ENCODE measurements around the gene MEIS1.

Gene MEIS1

GRCh38 chr2:66528974-66529724, 94.2 kb downstream of the MEIS1 start:
- Mint-ChIP-seq H3K27ac (no peak overlapping the region), H3K9me3 (no peaks in the 10 kb centered on the region), H3K36me3 (ENCODE audit: low read depth) (no peaks in the 10 kb centered on the region)

GRCh38 chr2:66530651-66531050, 95.7 kb downstream of the MEIS1 start:
- Mint-ChIP-seq H3K4me3 (no peak overlapping the region), H3K4me1 (ENCODE audit: low read depth) (no peaks in the 10 kb centered on the region), H3K27me3 (no peaks in the 10 kb centered on the region), H3K27ac (no peak overlapping the region), H3K36me3 (ENCODE audit: low read depth) (no peaks in the 10 kb centered on the region), H3K9me3 (no peaks in the 10 kb centered on the region)
- intact Hi-C loops (cut with micrococcal nuclease): no loop called here

More at GRCh38 chr2:66528974-66529724, 94.2 kb downstream of the MEIS1 start:
- intact Hi-C loops (cut with micrococcal nuclease): no loop called here
- Mint-ChIP-seq H3K27me3 (no peaks in the 10 kb centered on the region), H3K4me1 (ENCODE audit: low read depth) (no peaks in the 10 kb centered on the region), H3K4me3 (no peak overlapping the region)

- H3K9me3 Mint-ChIP-seq: no peaks in the 10 kb centered on the region
- intact Hi-C loops (cut with micrococcal nuclease): no loop called here
- H3K4me1 Mint-ChIP-seq (ENCODE audit: low read depth): no peaks in the 10 kb centered on the region
- H3K4me3 Mint-ChIP-seq: no peak overlapping the region
- no peaks in the 10 kb centered on the region for H3K36me3 Mint-ChIP-seq (ENCODE audit: low read depth)
- H3K27ac Mint-ChIP-seq: no peak overlapping the region
- no peaks in the 10 kb centered on the region for H3K27me3 Mint-ChIP-seq
These were observed 96.2 kb downstream of the MEIS1 start for GRCh38 chr2:66531155-66531554.

GRCh38 chr2:66531567-66531966, 96.6 kb downstream of the MEIS1 start:
- no peaks in the 10 kb centered on the region for H3K4me1 Mint-ChIP-seq (ENCODE audit: low read depth)

GRCh38 chr2:66532972-66533868, 98.3 kb downstream of the MEIS1 start:
- no peaks in the 10 kb centered on the region for H3K36me3 Mint-ChIP-seq (ENCODE audit: low read depth)
- H3K9me3 Mint-ChIP-seq: no peaks in the 10 kb centered on the region
- no peaks in the 10 kb centered on the region for H3K4me1 Mint-ChIP-seq (ENCODE audit: low read depth)
- no peak overlapping the region for H3K27ac Mint-ChIP-seq
- no peak overlapping the region for H3K4me3 Mint-ChIP-seq
- no peaks in the 10 kb centered on the region for H3K27me3 Mint-ChIP-seq
- intact Hi-C loops (cut with micrococcal nuclease): no loop called here

More at GRCh38 chr2:66531567-66531966, 96.6 kb downstream of the MEIS1 start:
- Mint-ChIP-seq H3K27me3 (no peaks in the 10 kb centered on the region), H3K36me3 (ENCODE audit: low read depth) (no peaks in the 10 kb centered on the region), H3K27ac (no peak overlapping the region), H3K9me3 (no peaks in the 10 kb centered on the region), H3K4me3 (no peak overlapping the region)
- intact Hi-C loops (cut with micrococcal nuclease): no loop called here

- H3K27me3 Mint-ChIP-seq: no peaks in the 10 kb centered on the region
- no peaks in the 10 kb centered on the region for H3K36me3 Mint-ChIP-seq (ENCODE audit: low read depth)
- H3K4me3 Mint-ChIP-seq: no peak overlapping the region
- H3K27ac Mint-ChIP-seq: no peak overlapping the region
- intact Hi-C loops (cut with micrococcal nuclease): no loop called here
- no peaks in the 10 kb centered on the region for H3K4me1 Mint-ChIP-seq (ENCODE audit: low read depth)
- no peaks in the 10 kb centered on the region for H3K9me3 Mint-ChIP-seq
These were observed 99.5 kb downstream of the MEIS1 start for GRCh38 chr2:66534461-66534860.

GRCh38 chr2:66535574-66536289, 100.8 kb downstream of the MEIS1 start:
- H3K27me3 Mint-ChIP-seq: no peaks in the 10 kb centered on the region
- no peaks in the 10 kb centered on the region for H3K9me3 Mint-ChIP-seq

GRCh38 chr2:66536290-66536673, 101.4 kb downstream of the MEIS1 start:
- Mint-ChIP-seq H3K4me3 (no peak overlapping the region), H3K4me1 (ENCODE audit: low read depth) (no peaks in the 10 kb centered on the region), H3K36me3 (ENCODE audit: low read depth) (no peaks in the 10 kb centered on the region), H3K27ac (no peak overlapping the region), H3K27me3 (no peaks in the 10 kb centered on the region), H3K9me3 (no peaks in the 10 kb centered on the region)
- intact Hi-C loops (cut with micrococcal nuclease): no loop called here

More at GRCh38 chr2:66535574-66536289, 100.8 kb downstream of the MEIS1 start:
- intact Hi-C loops (cut with micrococcal nuclease): no loop called here
- H3K4me3 Mint-ChIP-seq: no peak overlapping the region
- H3K36me3 Mint-ChIP-seq (ENCODE audit: low read depth): no peaks in the 10 kb centered on the region
- H3K27ac Mint-ChIP-seq: no peak overlapping the region
- H3K4me1 Mint-ChIP-seq (ENCODE audit: low read depth): no peaks in the 10 kb centered on the region

GRCh38 chr2:66536997-66537396, 102.1 kb downstream of the MEIS1 start:
- Mint-ChIP-seq H3K4me1 (ENCODE audit: low read depth) (no peaks in the 10 kb centered on the region), H3K27me3 (no peaks in the 10 kb centered on the region), H3K36me3 (ENCODE audit: low read depth) (no peaks in the 10 kb centered on the region), H3K4me3 (no peak overlapping the region), H3K9me3 (no peaks in the 10 kb centered on the region), H3K27ac (no peak overlapping the region)
- intact Hi-C loops (cut with micrococcal nuclease): no loop called here

- no peak overlapping the region for H3K4me3 Mint-ChIP-seq
- H3K4me1 Mint-ChIP-seq (ENCODE audit: low read depth): no peaks in the 10 kb centered on the region
- intact Hi-C loops (cut with micrococcal nuclease): no loop called here
- no peaks in the 10 kb centered on the region for H3K9me3 Mint-ChIP-seq
- H3K27ac Mint-ChIP-seq: no peak overlapping the region
- no peaks in the 10 kb centered on the region for H3K36me3 Mint-ChIP-seq (ENCODE audit: low read depth)
- no peaks in the 10 kb centered on the region for H3K27me3 Mint-ChIP-seq
These were observed 103.4 kb downstream of the MEIS1 start for GRCh38 chr2:66538291-66538690.

- H3K4me1 Mint-ChIP-seq (ENCODE audit: low read depth): no peaks in the 10 kb centered on the region
- no peak overlapping the region for H3K27ac Mint-ChIP-seq
- intact Hi-C loops (cut with micrococcal nuclease): no loop called here
- no peaks in the 10 kb centered on the region for H3K9me3 Mint-ChIP-seq
- no peaks in the 10 kb centered on the region for H3K27me3 Mint-ChIP-seq
- no peak overlapping the region for H3K4me3 Mint-ChIP-seq
- no peaks in the 10 kb centered on the region for H3K36me3 Mint-ChIP-seq (ENCODE audit: low read depth)
These were observed 104.5 kb downstream of the MEIS1 start for GRCh38 chr2:66539452-66539851.

GRCh38 chr2:66541646-66542045, 106.7 kb downstream of the MEIS1 start:
- H3K27ac Mint-ChIP-seq: no peak overlapping the region
- H3K4me3 Mint-ChIP-seq: no peak overlapping the region
- no peaks in the 10 kb centered on the region for H3K9me3 Mint-ChIP-seq
- intact Hi-C loops (cut with micrococcal nuclease): no loop called here
- no peaks in the 10 kb centered on the region for H3K4me1 Mint-ChIP-seq (ENCODE audit: low read depth)
- no peaks in the 10 kb centered on the region for H3K36me3 Mint-ChIP-seq (ENCODE audit: low read depth)
- H3K27me3 Mint-ChIP-seq: no peaks in the 10 kb centered on the region

- no peaks in the 10 kb centered on the region for H3K27me3 Mint-ChIP-seq
- no peaks in the 10 kb centered on the region for H3K9me3 Mint-ChIP-seq
- H3K4me1 Mint-ChIP-seq (ENCODE audit: low read depth): no peaks in the 10 kb centered on the region
These were observed 108.4 kb downstream of the MEIS1 start for GRCh38 chr2:66543257-66543767.

GRCh38 chr2:66544258-66544657, 109.3 kb downstream of the MEIS1 start:
- Mint-ChIP-seq H3K36me3 (ENCODE audit: low read depth) (no peaks in the 10 kb centered on the region), H3K4me3 (no peak overlapping the region), H3K27me3 (no peaks in the 10 kb centered on the region), H3K9me3 (no peaks in the 10 kb centered on the region), H3K27ac (no peak overlapping the region), H3K4me1 (ENCODE audit: low read depth) (no peaks in the 10 kb centered on the region)
- intact Hi-C loops (cut with micrococcal nuclease): no loop called here

More at GRCh38 chr2:66543257-66543767, 108.4 kb downstream of the MEIS1 start:
- H3K36me3 Mint-ChIP-seq (ENCODE audit: low read depth): no peaks in the 10 kb centered on the region
- intact Hi-C loops (cut with micrococcal nuclease): no loop called here
- H3K27ac Mint-ChIP-seq: no peak overlapping the region
- H3K4me3 Mint-ChIP-seq: no peak overlapping the region

Measured in dendritic cell treated with granulocyte-macrophage colony-stimulating factor and Interleukin-4, amounts not matched to agents 40 ng/mL and 50 ng/mL, for 4 days (primary cell).